NCI-H2107 treated with DMSO at 0.1 percent for 48 hours (cell line): ENCODE measurements around the gene COL20A1.
A peak's percentile ranks its signal among the peaks of the same experiment; 100 is the strongest.

Source experiments
- DNase-seq: peaks from one replicate; lab custom pipeline; 2025; ENCODE audit not compliant: unreplicated experiment; lab: John Stamatoyannopoulos, UW

Gene COL20A1

GRCh38 chr20:63359164-63359934 is 66.4 kb downstream of the COL20A1 start:
- no peak for DNase-seq

- no peak for DNase-seq
Measured at GRCh38 chr20:63359937-63360849, 67.2 kb downstream of the COL20A1 start.

GRCh38 chr20:63360850-63361518 is 68.0 kb downstream of the COL20A1 start, which contains the start of gene CHRNA4:
CHRNA4 (minus strand) TSS chr20:63361349; CDS start chr20:63361165, 184 bp downstream.
- no peak for DNase-seq

GRCh38 chr20:63361519-63362435 is 68.8 kb downstream of the COL20A1 start:
- DNase-seq = peak; percentile 47

- no peak for DNase-seq
Measured at GRCh38 chr20:63362436-63363009, 69.5 kb downstream of the COL20A1 start.

- no peak for DNase-seq
Measured at GRCh38 chr20:63363013-63363957, 70.3 kb downstream of the COL20A1 start.

GRCh38 chr20:63363981-63364561 is 71.1 kb downstream of the COL20A1 start:
- DNase-seq = no peak

- no peak for DNase-seq
Measured at GRCh38 chr20:63364801-63365585, 72.0 kb downstream of the COL20A1 start.

- no peak for DNase-seq
Measured at GRCh38 chr20:63365601-63366389, 72.8 kb downstream of the COL20A1 start.

GRCh38 chr20:63366390-63367365 is 73.7 kb downstream of the COL20A1 start:
- peak; percentile 76 for DNase-seq

- DNase-seq = no peak
Measured at GRCh38 chr20:63367446-63368055, 74.6 kb downstream of the COL20A1 start.

- no peak for DNase-seq
Measured at GRCh38 chr20:63368151-63368550, 75.2 kb downstream of the COL20A1 start.

- DNase-seq = no peak
Measured at GRCh38 chr20:63369024-63369530, 76.1 kb downstream of the COL20A1 start.

- DNase-seq = no peak
Measured at GRCh38 chr20:63369724-63370617, 77.0 kb downstream of the COL20A1 start.
